Nucleus accumbens (tissue), 56 donors: Measurements from ENCODE around the gene PLA2G4E.

Experiments
- DNase-seq, 56 donors: peaks; one replicate each; lab custom pipeline; 2025; lab: John Stamatoyannopoulos, UW

PLA2G4E gene, protein sequence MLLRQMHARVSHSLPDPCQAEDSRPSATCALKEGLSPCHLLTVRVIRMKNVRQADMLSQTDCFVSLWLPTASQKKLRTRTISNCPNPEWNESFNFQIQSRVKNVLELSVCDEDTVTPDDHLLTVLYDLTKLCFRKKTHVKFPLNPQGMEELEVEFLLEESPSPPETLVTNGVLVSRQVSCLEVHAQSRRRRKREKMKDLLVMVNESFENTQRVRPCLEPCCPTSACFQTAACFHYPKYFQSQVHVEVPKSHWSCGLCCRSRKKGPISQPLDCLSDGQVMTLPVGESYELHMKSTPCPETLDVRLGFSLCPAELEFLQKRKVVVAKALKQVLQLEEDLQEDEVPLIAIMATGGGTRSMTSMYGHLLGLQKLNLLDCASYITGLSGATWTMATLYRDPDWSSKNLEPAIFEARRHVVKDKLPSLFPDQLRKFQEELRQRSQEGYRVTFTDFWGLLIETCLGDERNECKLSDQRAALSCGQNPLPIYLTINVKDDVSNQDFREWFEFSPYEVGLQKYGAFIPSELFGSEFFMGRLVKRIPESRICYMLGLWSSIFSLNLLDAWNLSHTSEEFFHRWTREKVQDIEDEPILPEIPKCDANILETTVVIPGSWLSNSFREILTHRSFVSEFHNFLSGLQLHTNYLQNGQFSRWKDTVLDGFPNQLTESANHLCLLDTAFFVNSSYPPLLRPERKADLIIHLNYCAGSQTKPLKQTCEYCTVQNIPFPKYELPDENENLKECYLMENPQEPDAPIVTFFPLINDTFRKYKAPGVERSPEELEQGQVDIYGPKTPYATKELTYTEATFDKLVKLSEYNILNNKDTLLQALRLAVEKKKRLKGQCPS

GRCh38 chr15:42020713-42021273, at the start of gene PLA2G4E:
Gene PLA2G4E (minus strand): TSS chr15:42021042. CDS start chr15:42021030, 12 bp downstream.
- DNase-seq = no peak

- no peak for DNase-seq
Measured at GRCh38 chr15:42070279-42070975, 49.6 kb upstream of the PLA2G4E start.

GRCh38 chr15:42069496-42070278, 48.8 kb upstream of the PLA2G4E start:
- peak in 1 of 56 donors; percentile 11 for DNase-seq

GRCh38 chr15:42069025-42069424, 48.2 kb upstream of the PLA2G4E start:
- no peak for DNase-seq

GRCh38 chr15:42068601-42069000, 47.8 kb upstream of the PLA2G4E start:
- DNase-seq = no peak

GRCh38 chr15:42066764-42067415, 46.0 kb upstream of the PLA2G4E start:
- no peak for DNase-seq

GRCh38 chr15:42065468-42065867, 44.6 kb upstream of the PLA2G4E start:
- DNase-seq = no peak

- peak in 19 of 56 donors; percentile 6 to 50 (median 24) for DNase-seq
Measured at GRCh38 chr15:42065033-42065432, 44.2 kb upstream of the PLA2G4E start.

- DNase-seq = no peak
Measured at GRCh38 chr15:42064271-42064670, 43.4 kb upstream of the PLA2G4E start.

DNA sequence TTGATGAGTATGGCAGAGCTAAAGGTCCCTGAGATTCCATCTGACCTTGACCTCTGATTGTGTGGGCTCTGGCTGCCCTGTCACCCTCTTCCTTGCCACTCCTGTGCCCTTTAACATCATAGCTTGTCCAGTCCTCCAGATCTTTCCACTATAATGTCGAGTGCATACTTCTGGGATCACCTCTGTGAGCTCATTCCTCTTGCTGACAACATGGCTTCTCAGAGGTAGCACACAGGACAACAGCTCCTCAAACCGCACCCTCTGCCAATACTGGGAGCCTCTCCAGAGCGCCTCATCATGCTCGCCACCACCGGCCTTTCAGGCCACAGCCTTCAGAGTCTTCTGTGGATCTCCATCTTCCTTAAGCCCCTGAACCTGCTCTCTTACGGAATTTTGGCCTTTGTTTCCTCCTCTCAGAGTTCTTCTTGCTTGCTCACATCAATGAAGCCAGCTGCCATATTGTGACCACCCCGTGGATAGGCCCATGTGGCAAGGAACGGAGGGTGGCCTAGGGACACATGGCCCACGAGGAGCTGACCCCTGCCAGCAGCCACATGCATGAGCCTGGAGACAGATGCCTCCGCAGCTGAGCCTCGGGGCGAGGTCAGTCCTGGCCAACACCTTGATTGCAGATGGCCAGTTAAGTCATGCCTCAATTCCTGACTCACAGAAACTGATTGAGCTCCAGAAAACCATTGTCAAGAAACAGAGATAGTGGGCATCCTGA, 42.4 kb upstream of the PLA2G4E start:
- DNase-seq = no peak

- DNase-seq = no peak
Measured at GRCh38 chr15:42062284-42062806, 41.5 kb upstream of the PLA2G4E start.

GRCh38 chr15:42060797-42061196, 40.0 kb upstream of the PLA2G4E start:
- no peak for DNase-seq

- no peak for DNase-seq
Measured at GRCh38 chr15:42060477-42060763, 39.6 kb upstream of the PLA2G4E start.

DNA sequence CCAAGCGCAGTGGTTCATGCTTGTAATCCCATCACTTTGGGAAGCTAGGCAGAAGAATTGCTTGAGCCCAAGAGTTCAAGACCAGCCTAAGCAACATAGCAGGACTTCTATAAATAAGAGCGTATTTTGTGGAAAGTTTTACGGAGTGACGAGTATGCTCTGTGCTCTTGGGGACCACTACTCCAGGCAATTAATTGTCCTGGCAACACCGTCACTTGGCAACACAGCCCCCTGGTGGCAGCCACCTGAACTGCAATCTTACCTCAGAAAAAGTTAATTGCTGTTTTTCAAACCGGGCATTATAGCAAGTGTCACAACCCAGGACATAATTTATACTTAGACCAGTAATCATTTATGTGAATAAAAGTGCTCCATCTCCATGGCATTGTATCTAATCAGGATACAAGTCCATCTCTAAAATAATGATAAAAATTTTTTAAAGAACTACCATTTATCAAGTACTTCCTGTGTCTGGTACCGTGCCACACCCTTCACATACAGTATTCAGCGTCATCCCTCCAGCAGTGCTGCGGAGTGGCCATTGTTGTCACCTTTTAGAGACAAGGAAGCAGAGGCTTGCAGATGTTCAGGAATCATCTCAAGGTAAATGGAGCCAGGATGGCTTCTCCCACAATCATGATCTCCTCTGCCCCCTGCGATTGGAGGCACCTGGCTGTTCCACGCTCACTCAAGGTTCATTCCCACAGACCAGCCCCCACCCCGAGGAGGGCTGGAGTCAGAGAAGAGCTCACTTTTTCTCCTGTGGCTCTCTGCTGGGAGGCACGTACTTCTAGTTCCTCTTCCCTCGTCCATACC, 39.0 kb upstream of the PLA2G4E start:
- peak in 25 of 56 donors; percentile 2 to 71 (median 21) for DNase-seq

DNA sequence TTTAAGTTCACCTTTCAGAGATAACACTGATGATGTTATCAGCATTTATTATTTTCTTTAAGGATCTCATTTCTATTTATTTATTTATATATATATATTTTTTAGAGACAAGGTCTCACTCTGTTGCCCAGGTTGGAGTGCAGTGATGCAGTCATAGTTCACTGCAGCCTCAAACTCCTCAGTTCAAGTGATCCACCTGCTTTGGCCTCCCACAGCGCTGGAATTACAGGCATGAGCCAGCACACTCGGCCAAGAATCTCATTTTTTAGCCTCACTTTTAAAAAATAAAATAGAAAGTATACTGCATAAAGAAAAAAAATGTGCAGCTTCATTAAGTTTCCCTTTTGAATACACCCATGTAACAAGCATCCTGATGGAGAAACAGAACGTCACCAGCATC, 37.9 kb upstream of the PLA2G4E start:
- no peak for DNase-seq

DNA sequence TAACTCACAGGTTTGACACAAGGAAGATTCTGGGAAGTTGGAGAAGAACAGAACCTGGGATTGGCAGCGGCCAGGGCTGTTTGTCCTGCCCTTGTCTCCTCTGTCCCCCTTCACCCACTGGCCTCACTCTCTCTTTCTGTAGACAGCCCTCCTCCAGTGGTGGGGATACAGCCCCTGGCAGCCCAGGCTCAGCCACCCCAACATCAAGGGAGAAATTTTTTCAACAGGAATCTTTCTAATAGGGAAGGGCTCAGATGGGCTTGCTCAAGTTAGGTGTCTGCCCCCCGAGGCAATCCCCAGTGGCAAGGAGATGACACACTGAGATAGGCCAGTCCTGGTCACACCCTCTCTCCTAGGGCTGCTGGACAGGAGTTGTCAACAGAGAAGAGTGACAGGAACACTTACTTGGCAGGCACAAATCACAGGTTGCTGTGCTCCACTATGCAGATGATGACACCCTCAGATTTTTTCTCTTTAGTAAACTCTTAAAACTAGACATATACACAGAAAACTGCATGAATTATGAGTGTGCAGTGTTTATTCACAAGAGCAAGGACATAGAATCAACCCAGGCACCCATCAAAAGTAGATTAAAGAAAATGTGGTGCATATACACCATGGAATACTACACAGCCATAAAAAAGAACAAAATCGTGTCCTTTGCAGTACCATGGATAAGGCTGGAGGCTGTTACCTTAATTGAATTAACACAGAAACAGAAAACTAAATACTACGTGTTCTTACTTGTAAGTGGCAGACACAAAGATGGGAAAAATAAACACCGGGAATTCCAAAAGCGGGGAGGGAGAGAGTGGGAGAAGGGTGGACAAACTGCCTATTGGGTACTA, 37.2 kb upstream of the PLA2G4E start:
- DNase-seq = no peak
